H7 (cell line): ENCODE data around the gene TMEM271. TPM values are rescaled to one million over a fixed set of nuclear protein-coding genes. Genes with fewer than 3 reads are reported as not detected.

Experiments
- DNase-seq: peaks from one replicate; pipeline ENCODE4 v3.0.0; 2012
- H3K27me3 ChIP-seq: 2 replicates; pipeline ENCODE4 v1.6.0; 2011; ENCODE audit warnings: mild to moderate bottlenecking, low read length; ENCODE audit not compliant: control insufficient read depth, insufficient read depth
- H3K36me3 ChIP-seq: replicated peaks from 2 replicates; pipeline ENCODE4 v1.5.1; 2011; ENCODE audit warnings: low read length; ENCODE audit not compliant: control insufficient read depth, insufficient read depth
- H3K4me3 ChIP-seq: 2 replicates; pipeline ENCODE4 v1.5.1; 2011; ENCODE audit warnings: low read depth, mild to moderate bottlenecking, control low read depth, low read length, moderate library complexity; ENCODE audit not compliant: insufficient read depth
- total RNA-seq: library from RNA; depleted of rRNA; stranded (reverse); fragments of >200 nt; shearing (Covaris generic); gene quantifications from 2 replicates; pipeline ENCODE4 v1.2.3, GENCODE V29; 2014

The TMEM271 gene
- total RNA-seq, 1 experiment from 2014 or later = 0.59 TPM

- Histone ChIP-seq H3K36me3 (no peaks in the 10 kb centered on the region; the same call in 1 of the 2 replicates), H3K4me3 (no peak overlapping the region), H3K27me3 (no peaks in the 10 kb centered on the region; the same call in 1 of the 2 replicates)
- no peak for DNase-seq
Observed at GRCh38 chr4:541271-541670, 34.8 kb downstream of the TMEM271 start.

GRCh38 chr4:538542-539142 lies 37.5 kb downstream of the TMEM271 start:
- peaks cover 2% of the 10 kb centered on the region; the same call in 1 of the 2 replicates for H3K36me3 ChIP-seq
- no peak overlapping the region for H3K4me3 ChIP-seq
- no peak for DNase-seq
- H3K27me3 ChIP-seq = no peaks in the 10 kb centered on the region

GRCh38 chr4:537436-538264 lies 38.4 kb downstream of the TMEM271 start:
- H3K4me3 ChIP-seq = no peak overlapping the region
- H3K27me3 ChIP-seq = no peaks in the 10 kb centered on the region
- H3K36me3 ChIP-seq = peaks cover 2% of the 10 kb centered on the region; the same call in 1 of the 2 replicates
- no peak for DNase-seq

- DNase-seq = no peak
- Histone ChIP-seq H3K4me3 (no peak overlapping the region), H3K36me3 (peaks cover 8% of the 10 kb centered on the region), H3K27me3 (no peaks in the 10 kb centered on the region)
Observed at GRCh38 chr4:536351-536972, 39.6 kb downstream of the TMEM271 start.

GRCh38 chr4:535924-536281 lies 40.2 kb downstream of the TMEM271 start:
- DNase-seq = no peak
- no peaks in the 10 kb centered on the region for H3K27me3 ChIP-seq
- H3K36me3 ChIP-seq = peaks cover 12% of the 10 kb centered on the region
- H3K4me3 ChIP-seq = no peak overlapping the region

- H3K4me3 ChIP-seq = no peak overlapping the region
- no peak for DNase-seq
- H3K36me3 ChIP-seq = peaks cover 12% of the 10 kb centered on the region
- H3K27me3 ChIP-seq = no peaks in the 10 kb centered on the region
Observed at GRCh38 chr4:535181-535923, 40.7 kb downstream of the TMEM271 start.

- DNase-seq = no peak
- no peaks in the 10 kb centered on the region for H3K27me3 ChIP-seq
- peaks cover 12% of the 10 kb centered on the region for H3K36me3 ChIP-seq
- no peak overlapping the region for H3K4me3 ChIP-seq
Observed at GRCh38 chr4:534576-535151, 41.4 kb downstream of the TMEM271 start.

- peaks cover 12% of the 10 kb centered on the region for H3K36me3 ChIP-seq
- no peak for DNase-seq
- no peak overlapping the region for H3K4me3 ChIP-seq
- no peaks in the 10 kb centered on the region for H3K27me3 ChIP-seq
Observed at GRCh38 chr4:534101-534575, 42.0 kb downstream of the TMEM271 start.

GRCh38 chr4:533318-534100 lies 42.6 kb downstream of the TMEM271 start:
- peaks cover 12% of the 10 kb centered on the region for H3K36me3 ChIP-seq

GRCh38 chr4:532588-533317 lies 43.3 kb downstream of the TMEM271 start:
- peak; percentile 78 for DNase-seq
- Histone ChIP-seq H3K4me3 (no peak overlapping the region), H3K27me3 (no peaks in the 10 kb centered on the region), H3K36me3 (peaks cover 13% of the 10 kb centered on the region)

More at GRCh38 chr4:533318-534100, 42.6 kb downstream of the TMEM271 start:
- no peak for DNase-seq
- H3K4me3 ChIP-seq = no peak overlapping the region
- no peaks in the 10 kb centered on the region for H3K27me3 ChIP-seq

- Histone ChIP-seq H3K27me3 (no peaks in the 10 kb centered on the region), H3K4me3 (no peak overlapping the region), H3K36me3 (peaks cover 15% of the 10 kb centered on the region)
- no peak for DNase-seq
Observed at GRCh38 chr4:531721-532565, 44.2 kb downstream of the TMEM271 start.

GRCh38 chr4:531076-531475 lies 45.0 kb downstream of the TMEM271 start:
- H3K36me3 ChIP-seq = peaks cover 15% of the 10 kb centered on the region
- DNase-seq = no peak
- H3K4me3 ChIP-seq = no peak overlapping the region
- H3K27me3 ChIP-seq = no peaks in the 10 kb centered on the region
